Endodermal cell (in vitro differentiated cells): Measurements from ENCODE around the gene ZNF783. TPM values are rescaled to one million over a fixed set of nuclear protein-coding genes. Genes with fewer than 3 reads are reported as not detected.
"Not testable (repeated sequence)": the region's sequence is repeated elsewhere in the genome, so short reads cannot be mapped to it uniquely, and the experiment has no call there.

Experiments used
- DNase-seq: peaks from one replicate; pipeline ENCODE4 v3.0.0-alpha.2; 2017
- H3K27ac ChIP-seq: 2 replicates; pipeline ENCODE4 v1.5.1; 2013; ENCODE audit warnings: mild to moderate bottlenecking, low read depth, low read length, moderate library complexity
- H3K27me3 ChIP-seq: 2 replicates; pipeline ENCODE4 v1.6.1; 2013; ENCODE audit warnings: mild to moderate bottlenecking, low read length, moderate library complexity; ENCODE audit not compliant: insufficient read depth, control insufficient read depth, poor library complexity, severe bottlenecking
- H3K36me3 ChIP-seq: 2 replicates; pipeline ENCODE4 v1.7.0; 2013; ENCODE audit warnings: mild to moderate bottlenecking, low read length, moderate library complexity; ENCODE audit not compliant: control insufficient read depth, insufficient read depth
- H3K4me1 ChIP-seq: one replicate; pipeline ENCODE4 v1.7.0; 2013; ENCODE audit warnings: low read length; ENCODE audit not compliant: control insufficient read depth, insufficient read depth
- H3K4me3 ChIP-seq: 2 replicates; pipeline ENCODE4 v1.5.1; 2013; ENCODE audit warnings: mild to moderate bottlenecking, low read length, moderate library complexity
- H3K9ac ChIP-seq: 2 replicates; pipeline ENCODE4 v1.6.1; 2013; ENCODE audit warnings: mild to moderate bottlenecking, low read length, moderate library complexity; ENCODE audit not compliant: poor library complexity, severe bottlenecking; ENCODE audit errors: extremely low read depth
- H3K9me3 ChIP-seq: 2 replicates; pipeline ENCODE4 v1.6.1; 2013; ENCODE audit warnings: mild to moderate bottlenecking, low read length, moderate library complexity; ENCODE audit not compliant: control insufficient read depth
- H3K27ac Mint-ChIP-seq: 2 replicates; pipeline ENCODE4 v1.8.0; 2020; ENCODE audit warnings: mixed read lengths
- H3K27me3 Mint-ChIP-seq: 2 replicates; pipeline ENCODE4 v1.8.0; 2021; ENCODE audit warnings: mild to moderate bottlenecking, mixed read lengths; ENCODE audit not compliant: insufficient read depth
- H3K36me3 Mint-ChIP-seq: 2 replicates; pipeline ENCODE4 v1.8.0; 2020; ENCODE audit warnings: low read depth, mixed read lengths
- H3K4me1 Mint-ChIP-seq: 2 replicates; pipeline ENCODE4 v1.8.0; 2020; ENCODE audit warnings: mixed read lengths
- H3K4me3 Mint-ChIP-seq: 2 replicates; pipeline ENCODE4 v1.8.0; 2020; ENCODE audit warnings: mild to moderate bottlenecking, moderate library complexity, mixed read lengths
- H3K9me3 Mint-ChIP-seq: 2 replicates; pipeline ENCODE4 v1.8.0; 2020; ENCODE audit warnings: mild to moderate bottlenecking, mixed read lengths
- CTCF ChIP-seq: fragments of 200-600 bp; sonication (generic); conservative IDR thresholded peaks from 2 replicates; pipeline ENCODE4 v1.5.0; 2021; ENCODE audit warnings: antibody characterized with exemption, mild to moderate bottlenecking
- WGBS, 2 experiments: methylation state at CpG; one replicate each; pipeline versions ENCODE4 v1.1.5 to v1.1.7; 2013; ENCODE audit warnings: missing lambda C conversion rate in 2 of 2, mixed read lengths in 1 of 2; ENCODE audit not compliant: insufficient coverage in 1 of 2, insufficient read length in 1 of 2; 5-methylcytosine and 5-hydroxymethylcytosine counted together
- total RNA-seq, 2 donors: library from RNA; stranded (reverse); fragmentation: NEBNext Ultra II Directional in 1 of 2; extraction: Animal tissue kit (Norgen Biotek cat#: 25700) in 1 of 2; gene quantifications; 2 replicates in 1 of 2; 3 replicates in 1 of 2; pipeline ENCODE4 v1.2.1, GENCODE V29; 2021

Gene ZNF783
- total RNA-seq, 2 donors from 2014 or later: 12.1 to 13.2 TPM

GRCh38 chr7:149225106-149225505 is 36.9 kb upstream of the ZNF783 start:
- TF ChIP-seq CTCF: no peak
- H3K4me3 ChIP-seq: no peak overlapping the region
- Mint-ChIP-seq H3K27me3 (no peaks in the 10 kb centered on the region), H3K4me3 (no peak overlapping the region), H3K9me3 (no peaks in the 10 kb centered on the region), H3K27ac (peak overlapping the region; percentile 19), H3K4me1 (no peaks in the 10 kb centered on the region), H3K36me3 (peaks cover 38% of the 10 kb centered on the region)
- 98% methylated on average over 9 to 19 of the region's 19 CpGs for WGBS, 2 experiments
- no peak for DNase-seq
- peaks cover 14% of the 10 kb centered on the region for H3K36me3 ChIP-seq
- H3K27me3 ChIP-seq: no peaks in the 10 kb centered on the region
- no peak overlapping the region for H3K27ac ChIP-seq
- H3K9ac ChIP-seq: no peak overlapping the region
- H3K9me3 ChIP-seq: no peaks in the 10 kb centered on the region
- no peaks in the 10 kb centered on the region for H3K4me1 ChIP-seq

GRCh38 chr7:149225656-149226055 is 36.3 kb upstream of the ZNF783 start:
- no peaks in the 10 kb centered on the region for H3K4me1 ChIP-seq
- 95 to 97% methylated on average over 17 to 22 of the region's 22 CpGs for WGBS, 2 experiments
- no peak overlapping the region for H3K27ac ChIP-seq
- no peaks in the 10 kb centered on the region for H3K27me3 ChIP-seq
- H3K27me3 Mint-ChIP-seq: no peaks in the 10 kb centered on the region
- no peaks in the 10 kb centered on the region for H3K9me3 ChIP-seq
- peaks cover 35% of the 10 kb centered on the region for H3K36me3 Mint-ChIP-seq
- peaks cover 14% of the 10 kb centered on the region for H3K36me3 ChIP-seq
- no peak overlapping the region for H3K27ac Mint-ChIP-seq
- no peak for TF ChIP-seq CTCF
- DNase-seq: no peak
- no peak overlapping the region for H3K9ac ChIP-seq
- H3K4me1 Mint-ChIP-seq: no peaks in the 10 kb centered on the region
- no peaks in the 10 kb centered on the region for H3K9me3 Mint-ChIP-seq
- no peak overlapping the region for H3K4me3 ChIP-seq
- H3K4me3 Mint-ChIP-seq: no peak overlapping the region

- not testable (repeated sequence) for H3K9me3 Mint-ChIP-seq, H3K4me3 Mint-ChIP-seq, H3K4me3 ChIP-seq, H3K27ac ChIP-seq, H3K27me3 Mint-ChIP-seq, DNase-seq, H3K36me3 ChIP-seq, H3K9me3 ChIP-seq, H3K4me1 ChIP-seq, H3K4me1 Mint-ChIP-seq, H3K9ac ChIP-seq, H3K27me3 ChIP-seq
- peaks cover 29% of the 10 kb centered on the region for H3K36me3 Mint-ChIP-seq
- WGBS, 2 experiments: 93 to 95% methylated on average over 16 to 17 of the region's 17 CpGs
- peak overlapping the region; percentile 10 for H3K27ac Mint-ChIP-seq
These were observed 35.6 kb upstream of the ZNF783 start for GRCh38 chr7:149226366-149226765.

GRCh38 chr7:149226840-149227494 is 35.0 kb upstream of the ZNF783 start:
- Mint-ChIP-seq H3K4me1 (no peaks in the 10 kb centered on the region), H3K36me3 (peaks cover 24% of the 10 kb centered on the region), H3K27ac (no peak overlapping the region), H3K27me3 (no peaks in the 10 kb centered on the region), H3K9me3 (no peaks in the 10 kb centered on the region), H3K4me3 (no peak overlapping the region)
- Histone ChIP-seq H3K9me3 (no peaks in the 10 kb centered on the region), H3K9ac (no peak overlapping the region), H3K36me3 (peaks cover 5% of the 10 kb centered on the region), H3K4me3 (no peak overlapping the region), H3K4me1 (no peaks in the 10 kb centered on the region), H3K27ac (no peak overlapping the region), H3K27me3 (no peaks in the 10 kb centered on the region)
- no peak for TF ChIP-seq CTCF
- no peak for DNase-seq
- 72% methylated on average over 4 to 6 of the region's 6 CpGs for WGBS, 2 experiments
